OCI-LY7 (cell line): ENCODE data around the gene BLTP3A.

ENCODE experiments used
- EZH2phosphoT487 ChIP-seq: fragments of 200-600 bp; sonication (generic); IDR thresholded peaks from 2 replicates; pipeline ENCODE4 v1.6.1; 2018; ENCODE audit warnings: low read depth, borderline replicate concordance, mild to moderate bottlenecking, mixed run types, antibody characterized with exemption, low read length, moderate library complexity, mixed read lengths
- TF ChIP-seq, protein P1 (sequence below): fragments of 200-600 bp; sonication (generic); conservative IDR thresholded peaks from 2 replicates; pipeline ENCODE4 v1.5.1; 2014; ENCODE audit warnings: mild to moderate bottlenecking, antibody characterized with exemption, low read length, moderate library complexity, mixed read lengths

DNA sequence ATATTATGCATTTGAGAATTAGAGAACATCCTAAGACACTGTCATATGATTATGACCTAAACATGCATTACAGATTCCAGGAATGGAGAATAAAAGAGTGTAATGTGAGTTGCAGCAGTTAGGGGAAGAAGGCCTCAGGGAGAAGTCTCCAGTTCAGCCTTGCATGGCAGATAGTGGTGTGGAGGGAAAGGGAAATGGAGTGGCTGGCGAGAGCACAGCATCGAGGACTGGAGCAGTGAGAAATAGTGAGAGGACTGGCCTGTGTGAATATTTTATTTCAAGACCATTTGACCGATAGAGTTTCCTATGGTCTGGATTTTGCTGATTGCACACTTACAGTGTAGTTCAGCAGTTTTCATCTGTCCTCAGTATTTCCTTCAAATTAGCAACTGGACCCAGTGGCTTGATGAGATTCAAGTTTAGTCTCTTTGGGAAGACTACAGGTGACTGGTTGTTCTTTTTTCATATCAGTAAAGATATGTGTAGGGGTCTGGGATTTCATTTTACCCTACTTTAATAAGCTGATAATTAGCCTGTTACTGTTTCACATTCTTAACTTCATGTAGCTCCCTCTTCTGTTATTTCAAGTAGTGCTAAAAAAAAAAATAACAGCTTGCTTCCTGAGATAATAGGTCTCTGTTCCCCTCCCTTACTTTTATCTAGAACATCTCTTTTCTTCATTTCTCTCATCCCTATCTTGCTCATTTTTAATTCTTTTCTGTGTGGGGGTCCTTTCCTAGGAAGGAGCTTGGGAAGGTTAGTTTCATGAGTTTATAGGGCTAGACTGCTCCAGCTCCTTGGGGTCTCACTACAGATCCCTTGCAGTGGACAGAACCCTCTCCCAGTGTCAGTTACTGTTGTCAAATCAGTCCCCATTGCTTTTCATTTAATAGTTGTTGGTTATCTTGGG lies 27.9 kb downstream of the BLTP3A start:
- TF ChIP-seq, protein P1, sequence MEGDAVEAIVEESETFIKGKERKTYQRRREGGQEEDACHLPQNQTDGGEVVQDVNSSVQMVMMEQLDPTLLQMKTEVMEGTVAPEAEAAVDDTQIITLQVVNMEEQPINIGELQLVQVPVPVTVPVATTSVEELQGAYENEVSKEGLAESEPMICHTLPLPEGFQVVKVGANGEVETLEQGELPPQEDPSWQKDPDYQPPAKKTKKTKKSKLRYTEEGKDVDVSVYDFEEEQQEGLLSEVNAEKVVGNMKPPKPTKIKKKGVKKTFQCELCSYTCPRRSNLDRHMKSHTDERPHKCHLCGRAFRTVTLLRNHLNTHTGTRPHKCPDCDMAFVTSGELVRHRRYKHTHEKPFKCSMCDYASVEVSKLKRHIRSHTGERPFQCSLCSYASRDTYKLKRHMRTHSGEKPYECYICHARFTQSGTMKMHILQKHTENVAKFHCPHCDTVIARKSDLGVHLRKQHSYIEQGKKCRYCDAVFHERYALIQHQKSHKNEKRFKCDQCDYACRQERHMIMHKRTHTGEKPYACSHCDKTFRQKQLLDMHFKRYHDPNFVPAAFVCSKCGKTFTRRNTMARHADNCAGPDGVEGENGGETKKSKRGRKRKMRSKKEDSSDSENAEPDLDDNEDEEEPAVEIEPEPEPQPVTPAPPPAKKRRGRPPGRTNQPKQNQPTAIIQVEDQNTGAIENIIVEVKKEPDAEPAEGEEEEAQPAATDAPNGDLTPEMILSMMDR: no peak
- no peak for TF ChIP-seq EZH2phosphoT487
